Nephron (organoid): ENCODE data around the gene SND1.

ENCODE experiments used
- H3K27ac Mint-ChIP-seq, 3 experiments: 2 replicates each; pipeline ENCODE4 v1.8.0; 2020; ENCODE audit warnings: mixed read lengths in 3 of 3, mild to moderate bottlenecking in 2 of 3, moderate library complexity in 1 of 3
- H3K27me3 Mint-ChIP-seq: 2 replicates; pipeline ENCODE4 v1.8.0; 2021; ENCODE audit warnings: low read depth, mild to moderate bottlenecking, moderate library complexity, mixed read lengths
- H3K36me3 Mint-ChIP-seq: 2 replicates; pipeline ENCODE4 v1.8.0; 2020; ENCODE audit warnings: low read depth, mixed read lengths
- H3K4me1 Mint-ChIP-seq: 2 replicates; pipeline ENCODE4 v1.8.0; 2020; ENCODE audit warnings: mixed read lengths
- H3K4me3 Mint-ChIP-seq, 3 experiments: 2 replicates each; pipeline ENCODE4 v1.8.0; 2020; ENCODE audit warnings: mild to moderate bottlenecking in 3 of 3, mixed read lengths in 3 of 3, moderate library complexity in 2 of 3
- H3K9me3 Mint-ChIP-seq: 2 replicates; pipeline ENCODE4 v1.8.0; 2020; ENCODE audit warnings: mixed read lengths
- TF ChIP-seq, protein P1 (sequence below), 3 experiments: fragments of 200-600 bp; sonication (generic); IDR thresholded peaks; one replicate each; pipeline ENCODE4 v1.5.0; 2021; ENCODE audit warnings: antibody characterized with exemption in 3 of 3; ENCODE audit not compliant: unreplicated experiment in 3 of 3

Gene SND1

DNA sequence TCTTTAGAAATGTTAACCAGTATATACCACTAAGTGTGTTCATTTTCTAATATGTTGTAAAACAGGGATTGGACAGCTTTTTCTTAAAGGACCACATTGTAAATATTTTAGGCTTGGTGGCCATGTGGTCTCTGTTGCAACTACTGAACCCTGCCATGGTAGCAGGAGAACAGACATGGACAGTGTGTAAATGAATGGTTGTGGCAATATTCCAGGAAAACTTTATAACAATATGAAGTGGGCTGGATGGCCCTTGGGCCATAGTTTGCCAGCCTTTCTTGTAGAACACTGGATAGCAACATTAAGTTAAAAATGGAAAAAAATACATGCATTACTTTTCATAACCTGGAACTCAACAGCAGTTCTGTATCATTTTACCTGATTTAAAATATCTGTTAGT is 61.0 kb downstream of the SND1 start:
- peaks cover 21% of the 10 kb centered on the region for H3K9me3 Mint-ChIP-seq
- H3K27me3 Mint-ChIP-seq = peaks cover 3% of the 10 kb centered on the region
- H3K27ac Mint-ChIP-seq = no peak overlapping the region
- H3K36me3 Mint-ChIP-seq = peaks cover 90% of the 10 kb centered on the region
- H3K4me3 Mint-ChIP-seq = no peak overlapping the region
- H3K4me1 Mint-ChIP-seq = no peaks in the 10 kb centered on the region
- TF ChIP-seq, protein P1, sequence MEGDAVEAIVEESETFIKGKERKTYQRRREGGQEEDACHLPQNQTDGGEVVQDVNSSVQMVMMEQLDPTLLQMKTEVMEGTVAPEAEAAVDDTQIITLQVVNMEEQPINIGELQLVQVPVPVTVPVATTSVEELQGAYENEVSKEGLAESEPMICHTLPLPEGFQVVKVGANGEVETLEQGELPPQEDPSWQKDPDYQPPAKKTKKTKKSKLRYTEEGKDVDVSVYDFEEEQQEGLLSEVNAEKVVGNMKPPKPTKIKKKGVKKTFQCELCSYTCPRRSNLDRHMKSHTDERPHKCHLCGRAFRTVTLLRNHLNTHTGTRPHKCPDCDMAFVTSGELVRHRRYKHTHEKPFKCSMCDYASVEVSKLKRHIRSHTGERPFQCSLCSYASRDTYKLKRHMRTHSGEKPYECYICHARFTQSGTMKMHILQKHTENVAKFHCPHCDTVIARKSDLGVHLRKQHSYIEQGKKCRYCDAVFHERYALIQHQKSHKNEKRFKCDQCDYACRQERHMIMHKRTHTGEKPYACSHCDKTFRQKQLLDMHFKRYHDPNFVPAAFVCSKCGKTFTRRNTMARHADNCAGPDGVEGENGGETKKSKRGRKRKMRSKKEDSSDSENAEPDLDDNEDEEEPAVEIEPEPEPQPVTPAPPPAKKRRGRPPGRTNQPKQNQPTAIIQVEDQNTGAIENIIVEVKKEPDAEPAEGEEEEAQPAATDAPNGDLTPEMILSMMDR (IDR thresholded peaks at IDR 0.05; ENCODE audit: unreplicated experiment in 3 of 3) = no peak

DNA sequence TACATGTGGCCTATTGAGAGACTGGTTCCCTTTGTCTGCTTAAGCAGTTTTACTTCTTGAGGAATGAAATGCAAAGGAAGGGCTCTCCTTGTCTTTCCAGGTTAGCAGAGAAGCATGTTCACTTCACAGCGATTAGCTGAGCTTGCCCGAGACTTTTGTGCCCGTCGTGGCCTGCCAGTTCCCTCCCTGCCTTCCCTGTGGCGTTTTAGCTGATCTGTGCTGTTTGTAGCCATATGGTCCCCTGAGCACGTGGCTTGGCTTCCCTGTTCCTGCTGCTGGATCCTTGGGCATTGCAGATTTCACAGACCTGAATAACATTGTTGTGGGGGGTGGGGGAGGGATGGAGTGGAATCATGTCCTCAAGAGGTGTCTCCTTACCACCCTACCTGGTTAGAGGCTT is 61.8 kb downstream of the SND1 start:
- TF ChIP-seq, protein P1 (IDR thresholded peaks at IDR 0.05; ENCODE audit: unreplicated experiment in 3 of 3) = no peak
- H3K4me3 Mint-ChIP-seq = no peak overlapping the region
- H3K27me3 Mint-ChIP-seq = peaks cover 3% of the 10 kb centered on the region
- no peak overlapping the region for H3K27ac Mint-ChIP-seq
- no peaks in the 10 kb centered on the region for H3K4me1 Mint-ChIP-seq
- peaks cover 21% of the 10 kb centered on the region for H3K9me3 Mint-ChIP-seq
- peaks cover 94% of the 10 kb centered on the region for H3K36me3 Mint-ChIP-seq

DNA sequence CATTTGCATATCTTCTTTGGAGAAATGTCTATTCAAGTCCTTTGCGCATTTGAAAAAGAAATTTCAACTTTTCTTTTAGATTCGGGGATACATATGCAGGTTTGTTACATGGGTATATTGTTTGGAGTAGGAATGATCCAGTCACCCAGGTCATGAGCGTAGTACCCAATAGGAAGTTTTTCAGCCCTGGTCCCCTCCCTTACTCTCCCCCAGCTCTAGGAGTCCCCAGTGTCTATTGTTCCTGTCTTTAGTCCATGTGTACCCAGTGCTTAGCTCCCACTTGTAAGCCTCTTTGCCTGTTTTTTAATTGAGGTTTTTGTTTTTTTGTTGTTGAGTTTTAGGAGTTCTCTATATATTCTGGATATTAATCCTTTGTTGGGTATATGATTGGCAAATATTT is 63.3 kb downstream of the SND1 start:
- no peak overlapping the region for H3K27ac Mint-ChIP-seq
- TF ChIP-seq, protein P1 (IDR thresholded peaks at IDR 0.05; ENCODE audit: unreplicated experiment in 3 of 3) = no peak

DNA sequence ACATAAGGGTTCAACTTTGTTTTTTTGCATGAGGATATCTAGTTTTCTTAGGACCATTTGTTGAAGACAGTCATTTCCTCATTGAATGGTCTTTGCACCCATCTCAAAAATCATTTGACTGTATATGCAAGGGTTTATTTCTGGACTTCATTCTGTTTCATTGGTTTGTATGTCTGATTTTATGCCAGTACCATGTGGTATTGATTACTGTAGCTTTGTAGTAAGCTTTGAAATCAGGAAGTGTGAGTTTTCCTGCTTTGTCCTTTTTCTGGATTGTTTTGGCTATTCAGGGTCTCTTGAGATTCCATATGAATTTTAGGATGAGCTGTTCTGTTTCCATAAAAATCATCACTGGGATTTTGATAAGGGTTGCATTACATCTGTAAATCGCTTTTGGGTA is 63.9 kb downstream of the SND1 start:
- H3K27ac Mint-ChIP-seq = no peak overlapping the region
- peaks cover 3% of the 10 kb centered on the region for H3K27me3 Mint-ChIP-seq
- H3K36me3 Mint-ChIP-seq = peaks cover 93% of the 10 kb centered on the region
- H3K4me3 Mint-ChIP-seq = no peak overlapping the region
- TF ChIP-seq, protein P1 (IDR thresholded peaks at IDR 0.05; ENCODE audit: unreplicated experiment in 3 of 3) = no peak
- no peaks in the 10 kb centered on the region for H3K4me1 Mint-ChIP-seq
- peaks cover 16% of the 10 kb centered on the region for H3K9me3 Mint-ChIP-seq

More for the DNA sequence above, 63.3 kb downstream of the SND1 start:
- H3K4me3 Mint-ChIP-seq = no peak overlapping the region
- peaks cover 3% of the 10 kb centered on the region for H3K27me3 Mint-ChIP-seq
- H3K9me3 Mint-ChIP-seq = peaks cover 18% of the 10 kb centered on the region
- no peaks in the 10 kb centered on the region for H3K4me1 Mint-ChIP-seq
- peaks cover 93% of the 10 kb centered on the region for H3K36me3 Mint-ChIP-seq

DNA sequence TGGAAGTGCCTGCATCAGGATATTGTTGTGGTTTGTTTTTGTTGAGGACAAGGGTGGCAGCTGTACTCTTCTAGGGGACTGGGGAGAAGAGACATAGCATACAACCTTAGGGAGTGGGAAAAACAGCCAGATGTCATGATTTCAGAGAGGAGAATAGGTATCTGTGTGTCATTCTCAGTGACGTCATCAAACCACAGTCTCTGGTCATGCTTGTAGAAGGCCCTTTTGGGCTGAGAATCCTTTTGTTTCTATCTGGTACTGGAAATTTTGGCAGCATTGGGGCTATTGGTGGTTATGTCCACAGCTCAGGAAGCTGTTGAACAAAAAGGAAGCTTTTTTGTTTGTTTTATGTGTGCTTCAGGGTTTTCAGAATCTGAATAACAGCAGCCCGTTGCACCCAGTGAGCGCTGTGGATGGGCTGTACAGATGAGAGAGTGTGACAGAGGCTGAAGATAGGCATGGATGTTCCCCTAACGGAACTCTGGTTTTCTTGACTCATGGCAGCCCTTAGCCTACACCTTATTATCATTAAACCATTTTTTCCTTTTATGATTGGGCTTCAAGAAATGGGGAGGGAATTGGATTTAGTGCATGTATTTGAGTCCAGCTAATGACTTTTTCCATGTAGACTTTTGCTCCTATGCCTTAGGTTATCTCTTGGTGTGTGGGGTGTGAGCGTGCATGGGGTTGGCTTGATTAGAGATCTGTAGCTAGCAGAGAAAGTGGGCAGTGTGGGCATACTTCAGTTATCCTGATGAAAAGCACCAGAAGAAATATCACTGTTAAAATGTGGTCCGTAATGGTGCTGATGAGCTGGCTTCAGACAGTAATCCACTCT is 65.7 kb downstream of the SND1 start:
- no peak overlapping the region for H3K4me3 Mint-ChIP-seq
- no peaks in the 10 kb centered on the region for H3K4me1 Mint-ChIP-seq
- peaks cover 1% of the 10 kb centered on the region for H3K9me3 Mint-ChIP-seq
- H3K27ac Mint-ChIP-seq = no peak overlapping the region
- peaks cover 91% of the 10 kb centered on the region for H3K36me3 Mint-ChIP-seq
- TF ChIP-seq, protein P1 (IDR thresholded peaks at IDR 0.05; ENCODE audit: unreplicated experiment in 3 of 3) = no peak
- H3K27me3 Mint-ChIP-seq = no peaks in the 10 kb centered on the region

DNA sequence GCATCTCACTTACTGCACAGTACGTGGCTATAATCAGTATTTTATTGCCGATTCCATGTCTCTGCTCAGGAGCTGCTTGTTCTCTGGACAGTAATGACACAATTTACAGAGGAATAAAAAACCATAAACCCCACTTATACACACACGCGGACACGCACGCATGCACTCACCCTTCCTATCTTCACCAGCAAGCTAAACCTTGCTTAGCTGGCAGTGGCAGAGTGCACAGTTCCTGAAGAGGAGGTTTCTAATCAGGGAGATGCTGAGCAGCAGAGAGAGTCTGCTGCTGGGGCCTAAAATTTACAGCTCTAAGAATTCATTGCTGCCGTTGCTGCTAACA is 66.3 kb downstream of the SND1 start:
- TF ChIP-seq, protein P1 (IDR thresholded peaks at IDR 0.05; ENCODE audit: unreplicated experiment in 3 of 3) = no peak
- Mint-ChIP-seq H3K4me3 (no peak overlapping the region), H3K4me1 (no peaks in the 10 kb centered on the region), H3K36me3 (peaks cover 93% of the 10 kb centered on the region), H3K27me3 (no peaks in the 10 kb centered on the region), H3K27ac (no peak overlapping the region), H3K9me3 (no peaks in the 10 kb centered on the region)
